GM06990 (cell line): ENCODE measurements around the gene DCUN1D1.

ENCODE experiments used
- DNase-seq: peaks from one replicate; pipeline ENCODE4 v3.0.0-alpha.2; 2011; ENCODE audit not compliant: insufficient read length; ENCODE audit errors: extremely low read depth
- H3K27me3 ChIP-seq: replicated peaks from 2 replicates; pipeline ENCODE4 v1.6.0; 2011; ENCODE audit warnings: low read length; ENCODE audit not compliant: control insufficient read depth, insufficient read depth
- H3K36me3 ChIP-seq: 2 replicates; pipeline ENCODE4 v1.5.1; 2011; ENCODE audit warnings: low read length; ENCODE audit not compliant: control insufficient read depth, insufficient read depth
- H3K4me3 ChIP-seq: replicated peaks from 2 replicates; pipeline ENCODE4 v1.5.1; 2011; ENCODE audit warnings: low read depth, mild to moderate bottlenecking, control low read depth, low read length
- CTCF ChIP-seq: IDR thresholded peaks from 2 replicates; pipeline ENCODE4 v1.5.1; 2011; ENCODE audit warnings: low read length, control low read depth, mild to moderate bottlenecking, inconsistent platforms; ENCODE audit not compliant: insufficient read depth, poor library complexity, severe bottlenecking

DCUN1D1 gene

DNA sequence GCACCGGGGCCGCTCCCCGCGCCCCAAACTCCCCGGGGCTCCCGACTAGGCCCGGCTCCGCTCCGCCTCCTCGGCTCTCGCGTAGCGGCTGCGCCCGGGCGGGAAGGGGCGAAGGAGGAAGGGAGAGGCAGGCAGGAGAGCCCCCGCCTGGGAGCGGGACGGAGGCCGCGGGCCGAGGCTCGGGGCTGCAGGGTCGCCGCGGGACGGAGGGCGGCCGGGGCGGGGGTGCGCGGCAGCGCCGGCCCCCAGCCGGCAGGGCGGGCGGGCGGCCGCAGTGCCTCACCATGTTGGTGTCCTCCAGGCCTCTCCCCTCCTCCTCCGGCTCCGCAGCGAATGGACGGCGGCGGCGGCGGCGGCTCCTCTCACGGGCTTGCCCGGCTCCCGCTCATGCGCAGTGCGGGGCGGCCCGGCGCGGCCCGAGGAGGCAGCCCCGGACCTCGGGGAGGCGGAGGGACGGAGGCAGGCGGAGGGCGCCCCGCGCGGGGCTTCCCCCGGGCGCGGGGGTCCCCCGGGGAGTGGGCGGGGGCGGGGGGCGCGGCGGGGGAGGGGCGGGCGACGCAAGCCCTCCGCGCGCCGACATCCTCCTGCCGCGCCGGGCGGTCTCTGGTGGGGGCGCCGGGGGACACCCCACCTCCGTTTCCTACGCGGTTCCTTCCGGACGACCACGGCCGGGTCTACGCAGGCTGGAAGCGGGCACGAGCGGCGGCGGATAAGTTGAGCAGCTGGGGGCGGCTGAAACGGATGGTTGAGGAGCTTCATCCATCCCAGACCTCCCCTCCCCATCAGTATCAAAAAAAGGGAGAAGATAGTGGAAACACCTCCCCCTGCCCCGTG lies at the start of gene DCUN1D1:
Gene DCUN1D1, minus strand, starts transcription at position 335 of the 834 bp plus-strand sequence. Its CDS starts 49 bp downstream, at position 286.
- DNase-seq: peak; percentile 88
- Histone ChIP-seq H3K4me3 (peak within 1 kb of the TSS; percentile 80), H3K36me3 (no peaks in the 10 kb centered on the region), H3K27me3 (no peaks in the 10 kb centered on the region)
- no peak for TF ChIP-seq CTCF

- H3K36me3 ChIP-seq: peaks cover 6% of the 10 kb centered on the region
- no peak overlapping the region for H3K4me3 ChIP-seq
- no peak for TF ChIP-seq CTCF
- DNase-seq: no peak
- no peaks in the 10 kb centered on the region for H3K27me3 ChIP-seq
Measured at GRCh38 chr3:183028416-183028815, 48.1 kb upstream of the DCUN1D1 start.

DNA sequence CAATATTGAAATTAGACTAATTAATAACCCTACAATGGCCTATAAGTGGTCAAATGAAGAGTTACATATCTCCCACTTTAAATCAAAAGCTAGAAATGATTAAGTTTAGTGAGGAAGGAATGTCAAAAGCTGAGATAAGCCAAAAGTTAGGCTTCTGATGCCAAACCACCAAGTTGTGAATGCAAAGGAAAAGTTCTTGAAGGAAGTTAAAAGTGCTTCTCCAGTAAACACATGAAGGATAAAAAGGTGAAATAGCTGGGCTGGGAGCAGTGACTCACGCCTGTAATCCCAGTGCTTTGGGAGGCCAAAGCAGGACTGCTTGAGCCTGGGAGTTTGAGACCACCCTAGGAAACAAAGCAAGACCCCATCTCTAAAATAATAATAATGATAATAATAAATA lies 46.9 kb upstream of the DCUN1D1 start:
- DNase-seq: no peak
- no peak for TF ChIP-seq CTCF
- no peak overlapping the region for H3K4me3 ChIP-seq
- H3K27me3 ChIP-seq: no peaks in the 10 kb centered on the region
- H3K36me3 ChIP-seq: peaks cover 3% of the 10 kb centered on the region

DNA sequence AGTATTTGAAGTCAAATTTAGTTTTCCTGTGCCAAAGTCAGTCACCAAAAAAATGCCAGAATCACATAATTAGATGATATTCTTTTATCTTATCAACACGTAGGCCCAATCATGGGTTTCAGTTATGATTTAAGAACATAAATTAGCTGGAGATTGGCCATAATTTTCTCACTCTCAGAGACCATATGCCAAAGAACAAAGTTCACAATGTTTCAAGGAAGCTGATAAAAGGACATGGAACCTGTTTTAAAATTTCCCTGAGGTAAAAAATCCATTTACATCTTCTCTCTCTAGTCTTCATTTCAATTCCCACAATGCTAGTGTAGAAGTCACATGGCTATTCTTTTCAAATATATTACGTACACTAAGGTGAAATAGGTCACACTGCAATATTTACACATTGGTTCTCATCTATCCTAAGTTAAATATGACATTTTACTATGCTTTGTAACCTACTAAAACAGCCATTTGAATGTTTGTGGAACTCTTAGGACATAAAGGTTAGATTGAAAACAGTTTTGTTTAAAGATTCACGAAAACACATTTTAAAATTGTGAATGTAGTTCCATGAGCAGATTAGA lies 42.7 kb upstream of the DCUN1D1 start:
- H3K27me3 ChIP-seq: no peaks in the 10 kb centered on the region
- peaks cover 7% of the 10 kb centered on the region for H3K36me3 ChIP-seq
- no peak overlapping the region for H3K4me3 ChIP-seq
- DNase-seq: no peak
- no peak for TF ChIP-seq CTCF

DNA sequence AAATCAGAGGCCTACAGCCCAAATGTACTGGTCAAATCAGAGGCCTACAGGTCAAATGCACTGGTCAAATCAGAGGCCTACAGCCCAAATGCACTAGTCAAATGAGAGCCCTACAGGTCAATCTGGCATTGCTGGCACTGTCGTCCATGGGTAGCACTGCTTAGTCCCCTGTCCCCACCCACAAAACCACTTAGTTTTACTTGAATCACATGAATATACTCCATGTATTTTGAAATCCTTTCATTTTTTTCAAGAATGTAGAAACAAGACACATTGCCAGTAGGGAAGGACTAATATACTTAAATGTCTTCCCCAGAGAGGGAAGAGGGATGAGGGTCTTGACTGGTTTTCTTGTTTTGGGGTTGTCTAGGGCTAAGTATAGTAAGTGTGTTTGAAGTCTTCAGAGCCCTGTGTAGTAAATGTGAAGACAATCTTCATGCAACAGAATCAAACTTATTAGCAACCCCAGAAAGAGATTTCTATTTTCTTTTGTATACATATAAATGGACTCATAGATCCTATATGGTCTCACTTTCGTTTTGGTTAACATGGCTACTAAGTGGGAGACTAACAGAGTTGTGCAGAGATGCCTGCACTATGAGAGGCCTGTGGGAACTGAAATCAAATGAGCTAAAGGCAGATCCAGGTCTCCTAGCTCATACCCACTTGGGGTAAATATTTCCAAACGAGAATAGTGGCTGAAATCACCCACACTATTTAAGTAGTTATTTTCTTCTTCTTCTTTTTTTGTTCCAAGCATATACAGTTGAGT lies 38.3 kb upstream of the DCUN1D1 start:
- no peak for TF ChIP-seq CTCF
- no peak for DNase-seq
- no peaks in the 10 kb centered on the region for H3K27me3 ChIP-seq
- peaks cover 7% of the 10 kb centered on the region for H3K36me3 ChIP-seq
- H3K4me3 ChIP-seq: no peak overlapping the region
